NCI-H345 treated with DMSO at 0.1 percent for 48 hours (cell line): ENCODE measurements around the gene CRADD.

Experiments used
- DNase-seq: peaks from one replicate; lab custom pipeline; 2025; ENCODE audit not compliant: unreplicated experiment; lab: John Stamatoyannopoulos, UW

Gene CRADD

GRCh38 chr12:93670104-93670503 is 7.1 kb upstream of the CRADD start:
- DNase-seq, result no peak

GRCh38 chr12:93671044-93671443 is 6.1 kb upstream of the CRADD start:
- DNase-seq, result no peak

- no peak for DNase-seq
These were observed 4.1 kb upstream of the CRADD start for GRCh38 chr12:93673084-93673483.

GRCh38 chr12:93674386-93674785 is 2.8 kb upstream of the CRADD start:
- no peak for DNase-seq

GRCh38 chr12:93676408-93677194 is 574 bp upstream of the CRADD start:
- DNase-seq, result no peak

- no peak for DNase-seq
These were observed 1.6 kb downstream of the CRADD start for GRCh38 chr12:93678779-93679178.

GRCh38 chr12:93679308-93679925 is 2.2 kb downstream of the CRADD start:
- no peak for DNase-seq

- no peak for DNase-seq
These were observed 2.8 kb downstream of the CRADD start for GRCh38 chr12:93680006-93680405.

- no peak for DNase-seq
These were observed 5.7 kb downstream of the CRADD start for GRCh38 chr12:93682846-93683261.

GRCh38 chr12:93683410-93683809 is 6.2 kb downstream of the CRADD start:
- DNase-seq, result no peak

GRCh38 chr12:93684716-93685115 is 7.5 kb downstream of the CRADD start:
- no peak for DNase-seq

- DNase-seq, result no peak
These were observed 9.6 kb downstream of the CRADD start for GRCh38 chr12:93686572-93687356.

GRCh38 chr12:93689076-93689834 is 12.1 kb downstream of the CRADD start:
- no peak for DNase-seq

GRCh38 chr12:93696462-93696861 is 19.3 kb downstream of the CRADD start:
- DNase-seq, result no peak

GRCh38 chr12:93698307-93699092 is 21.3 kb downstream of the CRADD start:
- DNase-seq, result no peak

- DNase-seq, result peak; percentile 35
These were observed 22.3 kb downstream of the CRADD start for GRCh38 chr12:93699271-93700145.

- no peak for DNase-seq
These were observed 25.6 kb downstream of the CRADD start for GRCh38 chr12:93702707-93703315.

GRCh38 chr12:93704122-93704521 is 26.9 kb downstream of the CRADD start:
- no peak for DNase-seq

- DNase-seq, result no peak
These were observed 27.4 kb downstream of the CRADD start for GRCh38 chr12:93704625-93705024.
